ENCODE data around the gene RPL21.

- TF ChIP-seq, protein P1, sequence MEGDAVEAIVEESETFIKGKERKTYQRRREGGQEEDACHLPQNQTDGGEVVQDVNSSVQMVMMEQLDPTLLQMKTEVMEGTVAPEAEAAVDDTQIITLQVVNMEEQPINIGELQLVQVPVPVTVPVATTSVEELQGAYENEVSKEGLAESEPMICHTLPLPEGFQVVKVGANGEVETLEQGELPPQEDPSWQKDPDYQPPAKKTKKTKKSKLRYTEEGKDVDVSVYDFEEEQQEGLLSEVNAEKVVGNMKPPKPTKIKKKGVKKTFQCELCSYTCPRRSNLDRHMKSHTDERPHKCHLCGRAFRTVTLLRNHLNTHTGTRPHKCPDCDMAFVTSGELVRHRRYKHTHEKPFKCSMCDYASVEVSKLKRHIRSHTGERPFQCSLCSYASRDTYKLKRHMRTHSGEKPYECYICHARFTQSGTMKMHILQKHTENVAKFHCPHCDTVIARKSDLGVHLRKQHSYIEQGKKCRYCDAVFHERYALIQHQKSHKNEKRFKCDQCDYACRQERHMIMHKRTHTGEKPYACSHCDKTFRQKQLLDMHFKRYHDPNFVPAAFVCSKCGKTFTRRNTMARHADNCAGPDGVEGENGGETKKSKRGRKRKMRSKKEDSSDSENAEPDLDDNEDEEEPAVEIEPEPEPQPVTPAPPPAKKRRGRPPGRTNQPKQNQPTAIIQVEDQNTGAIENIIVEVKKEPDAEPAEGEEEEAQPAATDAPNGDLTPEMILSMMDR (IDR thresholded peaks at IDR 0.05; ENCODE audit: poor library complexity), result no peak
- no peak for TF ChIP-seq EZH2 (IDR thresholded peaks at IDR 0.05; ENCODE audit: borderline replicate concordance)
These were observed 44.3 kb downstream of the RPL21 start for GRCh38 chr13:27295660-27296059.
